ENCODE measurements around the gene IL17C. TPM values are rescaled to one million over a fixed set of nuclear protein-coding genes. Genes with fewer than 3 reads are reported as not detected.
A peak's percentile ranks its signal among the peaks of the same experiment; 100 is the strongest.
"Not testable (repeated sequence)": the region's sequence is repeated elsewhere in the genome, so short reads cannot be mapped to it uniquely, and the experiment has no call there.

Gene IL17C
- total RNA-seq, 1 experiment from 2014 or later: not detected

GRCh38 chr16:88655053-88655732 lies 16.8 kb downstream of the IL17C start:
- DNase-seq (ENCODE audit: extremely low read depth, low read depth): no peak

GRCh38 chr16:88655733-88656281 lies 17.4 kb downstream of the IL17C start:
- DNase-seq (ENCODE audit: extremely low read depth, low read depth): no peak

GRCh38 chr16:88656291-88656980 lies 18.1 kb downstream of the IL17C start:
- no peak for DNase-seq (ENCODE audit: extremely low read depth, low read depth)

GRCh38 chr16:88657371-88657770 lies 19.0 kb downstream of the IL17C start:
- no peak for DNase-seq (ENCODE audit: extremely low read depth, low read depth)

- no peak for DNase-seq (ENCODE audit: extremely low read depth, low read depth)
Measured at GRCh38 chr16:88658714-88659113, 20.3 kb downstream of the IL17C start.

GRCh38 chr16:88659160-88659559 lies 20.8 kb downstream of the IL17C start:
- no peak for DNase-seq (ENCODE audit: extremely low read depth, low read depth)

GRCh38 chr16:88661468-88661867 lies 23.1 kb downstream of the IL17C start:
- no peak for DNase-seq (ENCODE audit: extremely low read depth, low read depth)

- no peak for DNase-seq (ENCODE audit: extremely low read depth, low read depth)
Measured at GRCh38 chr16:88662222-88662842, 24.0 kb downstream of the IL17C start.

GRCh38 chr16:88662843-88663606 lies 24.7 kb downstream of the IL17C start, which contains the start of gene MVD:
MVD (minus strand) TSS chr16:88663091; CDS start chr16:88663080, 11 bp downstream.
- peak; percentile 92 for DNase-seq (ENCODE audit: extremely low read depth, low read depth)

- no peak for DNase-seq (ENCODE audit: extremely low read depth, low read depth)
Measured at GRCh38 chr16:88665148-88665547, 26.8 kb downstream of the IL17C start.

GRCh38 chr16:88665570-88665969 lies 27.2 kb downstream of the IL17C start:
- no peak for DNase-seq (ENCODE audit: extremely low read depth, low read depth)

- no peak for DNase-seq (ENCODE audit: extremely low read depth, low read depth)
Measured at GRCh38 chr16:88667461-88667860, 29.1 kb downstream of the IL17C start.

- DNase-seq (ENCODE audit: extremely low read depth, low read depth): not testable (repeated sequence)
Measured at GRCh38 chr16:88669493-88669892, 31.1 kb downstream of the IL17C start.

GRCh38 chr16:88669980-88670379 lies 31.6 kb downstream of the IL17C start:
- no peak for DNase-seq (ENCODE audit: extremely low read depth, low read depth)

GRCh38 chr16:88671806-88672205 lies 33.4 kb downstream of the IL17C start:
- DNase-seq (ENCODE audit: extremely low read depth, low read depth): no peak

- DNase-seq (ENCODE audit: extremely low read depth, low read depth): no peak
Measured at GRCh38 chr16:88672776-88673175, 34.4 kb downstream of the IL17C start.

- no peak for DNase-seq (ENCODE audit: extremely low read depth, low read depth)
Measured at GRCh38 chr16:88673716-88674379, 35.5 kb downstream of the IL17C start.

GRCh38 chr16:88676502-88677242 lies 38.3 kb downstream of the IL17C start:
- DNase-seq (ENCODE audit: extremely low read depth, low read depth): no peak

- no peak for DNase-seq (ENCODE audit: extremely low read depth, low read depth)
Measured at GRCh38 chr16:88677721-88678120, 39.3 kb downstream of the IL17C start.
